Subcutaneous abdominal adipose tissue (tissue), 5 donors: ENCODE results near the gene SORBS1.
A peak's percentile ranks its signal among the peaks of the same experiment; 100 is the strongest.

Experiments
- H3K27ac ChIP-seq: one replicate; pipeline ENCODE4 v1.7.0; 2013; ENCODE audit warnings: low read depth, mild to moderate bottlenecking, inconsistent platforms, low read length, moderate library complexity
- H3K27me3 ChIP-seq, 5 donors: one replicate each; pipeline ENCODE4 v1.7.0; 2013; ENCODE audit warnings: low read length in 5 of 5, inconsistent platforms in 1 of 5; ENCODE audit not compliant: control insufficient read depth in 5 of 5, insufficient read depth in 4 of 5
- H3K36me3 ChIP-seq, 5 donors: one replicate each; pipeline ENCODE4 v1.7.0; 2013; ENCODE audit warnings: low read length in 5 of 5; ENCODE audit not compliant: control insufficient read depth in 5 of 5, insufficient read depth in 5 of 5
- H3K4me1 ChIP-seq, 5 donors: one replicate each; pipeline ENCODE4 v1.7.0; 2013; ENCODE audit warnings: low read length in 5 of 5, mild to moderate bottlenecking in 3 of 5, moderate library complexity in 1 of 5; ENCODE audit not compliant: control insufficient read depth in 5 of 5, insufficient read depth in 5 of 5
- H3K4me3 ChIP-seq, 5 donors: one replicate each; pipeline ENCODE4 v1.7.0; 2013; ENCODE audit warnings: low read length in 5 of 5, low read depth in 1 of 5
- H3K9ac ChIP-seq, 5 donors: one replicate each; pipeline ENCODE4 v1.7.0; 2013; ENCODE audit warnings: low read length in 5 of 5, mild to moderate bottlenecking in 4 of 5, moderate library complexity in 3 of 5
- H3K9me3 ChIP-seq, 5 donors: one replicate each; pipeline ENCODE4 v1.7.0; 2013; ENCODE audit warnings: low read length in 5 of 5; ENCODE audit not compliant: control insufficient read depth in 5 of 5
- donor health status: healthy.
- donor health status: healthy.
- donor health status: healthy.
- donor health status: healthy.
- donor health status: healthy.

Gene SORBS1

GRCh38 chr10:95403700-95404461, 157.3 kb downstream of the SORBS1 start:
- peaks cover 0 to 2% (median 0%) of the 10 kb centered on the region in 5 donors for H3K27me3 ChIP-seq
- H3K9me3 ChIP-seq = no peaks in the 10 kb centered on the region
- peak overlapping the region; percentile 99 for H3K27ac ChIP-seq
- H3K9ac ChIP-seq = peak overlapping the region in 1 of 5 donors; percentile 40
- peaks cover 22 to 84% (median 60%) of the 10 kb centered on the region in 5 donors for H3K36me3 ChIP-seq
- peaks cover 20 to 57% (median 53%) of the 10 kb centered on the region in 5 donors for H3K4me1 ChIP-seq
- no peak overlapping the region for H3K4me3 ChIP-seq

DNA sequence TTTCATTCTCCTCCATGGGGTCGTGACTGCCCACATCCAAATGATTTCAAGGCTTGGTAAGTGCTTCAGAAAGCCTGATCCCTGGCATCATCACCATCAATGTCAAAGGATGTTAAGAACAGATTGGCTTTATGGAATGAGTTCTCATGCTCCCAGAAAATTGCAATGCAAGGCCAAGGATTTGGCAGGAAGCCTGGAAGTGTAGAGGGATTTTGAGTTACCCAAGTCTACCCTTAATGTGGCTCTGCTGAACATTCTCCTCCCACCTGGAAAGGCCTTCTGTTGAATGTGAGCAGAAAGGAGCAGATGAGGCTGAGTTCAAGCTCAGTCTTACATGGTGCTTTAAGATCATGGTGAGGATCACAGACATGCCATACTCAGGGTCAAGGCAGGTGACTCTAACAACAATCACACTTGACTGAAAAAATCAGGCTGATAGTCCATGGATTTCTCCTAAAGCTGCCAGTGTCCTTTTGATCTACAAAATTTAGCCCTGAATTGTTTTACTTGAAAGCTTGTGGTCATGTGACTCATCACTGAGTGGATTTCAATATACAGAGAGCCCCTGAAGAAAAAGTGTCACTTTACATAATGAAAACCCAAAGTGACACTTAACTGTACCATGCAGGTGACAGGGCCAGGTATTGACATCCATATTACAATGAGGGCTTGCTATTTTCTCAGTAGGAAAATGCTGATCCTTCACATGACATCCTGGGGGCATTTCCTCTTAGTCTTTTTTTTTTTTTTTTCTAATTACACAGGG, 159.3 kb downstream of the SORBS1 start:
- Histone ChIP-seq H3K9ac (no peak overlapping the region), H3K9me3 (no peaks in the 10 kb centered on the region), H3K27me3 (peaks cover 0 to under 1% (median 0%) of the 10 kb centered on the region in 5 donors), H3K4me3 (no peak overlapping the region), H3K27ac (peak overlapping the region; percentile 99), H3K36me3 (peaks cover 35 to 93% (median 76%) of the 10 kb centered on the region in 5 donors), H3K4me1 (peaks cover 8 to 45% (median 39%) of the 10 kb centered on the region in 5 donors)

DNA sequence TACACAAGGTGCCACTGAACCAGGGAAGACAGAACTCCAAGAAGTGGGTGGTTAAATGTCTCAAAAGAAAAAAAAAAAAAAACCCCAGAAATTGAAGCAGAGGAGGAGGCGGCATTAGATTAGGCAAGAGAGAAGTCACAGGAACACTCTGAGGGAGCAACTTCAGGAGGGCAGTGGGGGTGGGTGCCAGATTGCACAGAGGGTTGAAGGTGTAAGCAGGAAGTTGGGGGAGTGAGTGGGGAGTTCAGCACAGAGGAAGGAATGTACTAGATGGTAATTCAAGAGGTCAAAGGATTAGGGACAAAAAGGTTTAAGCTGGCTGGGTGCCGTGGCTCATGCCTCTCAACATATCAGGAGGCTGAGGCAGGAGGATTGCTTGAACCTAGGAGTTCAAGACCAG, 160.4 kb downstream of the SORBS1 start:
- peak overlapping the region; percentile 99 for H3K27ac ChIP-seq
- H3K9me3 ChIP-seq = no peaks in the 10 kb centered on the region
- no peaks in the 10 kb centered on the region for H3K27me3 ChIP-seq
- no peak overlapping the region for H3K4me3 ChIP-seq
- H3K4me1 ChIP-seq = peaks cover 4 to 38% (median 36%) of the 10 kb centered on the region in 5 donors
- H3K9ac ChIP-seq = no peak overlapping the region
- H3K36me3 ChIP-seq = peaks cover 28 to 92% (median 78%) of the 10 kb centered on the region in 5 donors

DNA sequence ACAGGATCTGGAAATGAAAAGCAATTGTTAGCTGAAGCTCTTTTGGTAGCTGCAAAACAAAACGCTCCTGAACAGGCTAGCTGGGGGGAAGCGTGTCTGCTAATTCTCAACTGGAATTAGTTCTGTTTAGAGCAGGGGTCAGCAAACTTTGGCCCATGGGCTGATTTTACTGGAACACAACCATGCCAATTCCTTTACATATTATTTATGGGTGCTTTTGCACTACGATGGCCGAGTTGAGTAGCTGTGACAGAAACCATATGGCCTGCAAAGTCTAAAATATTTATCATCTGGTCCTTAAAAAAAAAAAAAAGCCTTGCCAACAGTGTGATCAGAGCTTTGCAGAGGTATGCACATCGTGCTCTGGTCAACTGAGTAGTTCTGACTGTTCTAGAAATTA, 162.0 kb downstream of the SORBS1 start:
- H3K4me3 ChIP-seq = no peak overlapping the region
- H3K4me1 ChIP-seq = peaks cover 2 to 39% (median 36%) of the 10 kb centered on the region in 5 donors
- no peaks in the 10 kb centered on the region for H3K9me3 ChIP-seq
- H3K9ac ChIP-seq = peak overlapping the region in 1 of 5 donors; percentile 10
- peaks cover 44 to 88% (median 72%) of the 10 kb centered on the region in 5 donors for H3K36me3 ChIP-seq
- H3K27me3 ChIP-seq = no peaks in the 10 kb centered on the region
- H3K27ac ChIP-seq = peak overlapping the region; percentile 99

DNA sequence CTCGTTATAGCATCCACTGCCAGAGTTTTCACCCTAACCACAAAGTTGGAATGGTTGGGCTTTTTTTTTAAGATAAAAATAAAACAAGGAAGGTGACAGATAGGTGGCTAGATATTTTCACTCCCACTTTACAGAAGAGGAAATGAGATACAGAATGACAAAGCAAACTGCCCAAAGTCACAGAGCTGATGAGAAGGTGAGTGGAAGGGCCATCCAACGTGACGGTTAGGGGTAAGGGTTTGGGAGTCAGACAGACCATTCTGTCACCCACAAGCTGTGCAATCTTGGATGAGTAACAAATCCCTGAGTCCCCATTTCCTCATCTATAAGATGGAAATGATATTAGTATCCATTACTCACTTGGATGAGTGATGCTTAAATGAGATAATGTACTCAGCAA, 163.4 kb downstream of the SORBS1 start:
- Histone ChIP-seq H3K36me3 (peaks cover 53 to 89% (median 70%) of the 10 kb centered on the region in 5 donors), H3K9me3 (no peaks in the 10 kb centered on the region), H3K4me1 (peaks cover 2 to 50% (median 47%) of the 10 kb centered on the region in 5 donors), H3K4me3 (no peak overlapping the region), H3K27ac (peak overlapping the region; percentile 99), H3K9ac (no peak overlapping the region), H3K27me3 (no peaks in the 10 kb centered on the region)

DNA sequence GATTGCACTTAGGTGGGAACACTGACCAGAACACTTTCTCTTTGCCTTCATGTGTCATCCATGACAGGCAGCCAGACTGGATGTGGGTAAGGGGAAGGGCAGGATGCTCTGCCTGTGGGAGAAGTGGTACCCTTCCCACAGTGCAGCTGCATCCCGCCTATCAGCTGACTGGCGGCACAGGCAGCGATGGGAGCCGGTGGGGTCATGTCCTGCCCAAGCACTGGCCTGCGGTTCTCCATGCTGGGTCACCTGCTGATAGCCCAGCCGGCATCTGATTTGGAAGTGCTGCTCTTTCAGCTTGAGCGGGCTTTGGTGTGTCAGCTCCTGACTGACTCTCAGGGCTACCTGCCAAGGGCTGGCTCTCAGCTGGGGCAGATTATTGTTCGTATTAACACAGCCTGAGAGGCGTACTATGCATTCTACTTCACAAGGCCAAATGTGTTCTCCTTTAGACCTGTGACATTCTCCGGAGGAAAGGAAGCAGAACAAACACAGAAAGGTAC, 165.2 kb downstream of the SORBS1 start:
- peak overlapping the region in 1 of 5 donors; percentile 44 for H3K9ac ChIP-seq
- H3K27ac ChIP-seq = peak overlapping the region; percentile 99
- no peaks in the 10 kb centered on the region for H3K9me3 ChIP-seq
- peaks cover 46 to 79% (median 62%) of the 10 kb centered on the region in 5 donors for H3K36me3 ChIP-seq
- H3K4me1 ChIP-seq = peaks cover 5 to 64% (median 52%) of the 10 kb centered on the region in 5 donors
- no peaks in the 10 kb centered on the region for H3K27me3 ChIP-seq
- no peak overlapping the region for H3K4me3 ChIP-seq

DNA sequence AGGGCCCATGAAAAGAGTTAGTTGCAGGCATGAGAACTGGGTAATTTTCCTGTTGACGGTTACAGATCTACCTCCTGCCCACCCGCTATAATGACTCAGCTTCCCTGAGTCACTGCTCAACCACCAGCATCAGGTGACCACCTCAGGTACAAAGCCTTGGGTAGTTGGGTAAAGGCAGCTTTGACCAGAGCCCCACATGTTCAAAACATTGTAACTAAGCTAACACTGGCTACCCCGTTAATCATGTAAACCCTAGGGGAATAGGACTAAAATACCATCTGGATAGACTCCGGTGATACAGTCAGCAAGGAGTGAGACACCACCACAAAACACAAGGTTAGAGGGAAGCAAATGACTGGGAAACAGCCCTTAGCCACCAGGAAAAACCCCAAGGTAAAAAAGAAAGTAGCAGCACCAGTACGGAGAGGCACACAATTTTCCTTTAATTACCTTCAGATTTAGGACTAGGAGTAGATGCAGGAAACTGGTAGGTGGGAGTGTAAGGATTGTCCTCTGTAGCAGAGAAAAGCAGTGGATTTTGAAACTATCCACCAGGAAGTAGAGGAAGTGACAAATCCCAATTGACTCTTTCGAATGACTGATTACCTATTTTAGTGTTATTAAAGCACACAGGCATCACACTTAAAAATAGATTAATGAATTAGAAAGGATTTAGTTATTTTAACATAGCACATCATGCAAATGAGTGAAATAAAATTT, 166.8 kb downstream of the SORBS1 start:
- peak overlapping the region in 3 of 5 donors; percentile 0 to 57 (median 11) for H3K9ac ChIP-seq
- no peaks in the 10 kb centered on the region for H3K9me3 ChIP-seq
- peak overlapping the region in 2 of 5 donors; percentile 20 to 26 for H3K4me3 ChIP-seq
- H3K36me3 ChIP-seq = peaks cover 42 to 70% (median 51%) of the 10 kb centered on the region in 5 donors
- no peaks in the 10 kb centered on the region for H3K27me3 ChIP-seq
- H3K27ac ChIP-seq = peak overlapping the region; percentile 99
- H3K4me1 ChIP-seq = peaks cover 5 to 72% (median 66%) of the 10 kb centered on the region in 5 donors

DNA sequence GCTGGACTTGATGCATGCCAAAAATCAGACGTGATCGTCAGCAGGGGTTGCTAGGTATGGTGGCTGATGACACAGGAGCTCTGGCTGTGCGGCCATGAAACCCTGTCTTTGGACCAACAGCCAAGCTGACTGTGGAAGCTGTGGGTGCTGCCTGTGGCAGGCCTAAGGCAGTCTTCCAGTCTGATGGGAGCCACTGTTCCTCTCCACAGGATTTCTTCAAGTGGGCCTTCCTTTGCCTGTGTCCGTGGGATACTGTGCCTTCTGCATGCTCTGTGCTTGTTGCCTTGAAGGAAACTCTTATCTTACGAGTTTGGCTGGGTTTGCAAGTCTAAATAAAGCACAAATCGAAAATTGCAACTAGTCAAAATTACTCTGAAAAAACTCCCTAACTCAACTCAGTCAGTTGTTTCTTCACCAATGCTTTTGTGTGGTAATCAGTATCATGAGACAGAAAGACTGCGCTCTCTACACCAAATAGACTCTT, 168.4 kb downstream of the SORBS1 start:
- Histone ChIP-seq H3K4me3 (peak overlapping the region in 2 of 5 donors; percentile 17 to 23), H3K27ac (peak overlapping the region; percentile 99), H3K9me3 (no peaks in the 10 kb centered on the region), H3K9ac (no peak overlapping the region), H3K4me1 (peaks cover 5 to 85% (median 77%) of the 10 kb centered on the region in 5 donors), H3K36me3 (peaks cover 28 to 54% (median 36%) of the 10 kb centered on the region in 5 donors), H3K27me3 (no peaks in the 10 kb centered on the region)

- Histone ChIP-seq H3K4me3 (no peak overlapping the region), H3K27me3 (no peaks in the 10 kb centered on the region), H3K9me3 (no peaks in the 10 kb centered on the region), H3K36me3 (peaks cover 25 to 49% (median 31%) of the 10 kb centered on the region in 5 donors), H3K9ac (no peak overlapping the region), H3K4me1 (peaks cover 5 to 90% (median 82%) of the 10 kb centered on the region in 5 donors), H3K27ac (peak overlapping the region; percentile 99)
Observed at GRCh38 chr10:95392217-95392584, 169.0 kb downstream of the SORBS1 start.
